GM10248 (cell line): ENCODE results near the gene H6PD.

Source experiments
- CTCF ChIA-PET: fragments of 300-600 bp; sonication (Branson Sonifier 250); formaldehyde crosslinking; extraction: SDS; loops from one replicate; lab custom pipeline; 2021; ENCODE audit warnings: antibody characterized with exemption; lab: Yijun Ruan, JAX
- POLR2A ChIA-PET: fragments of 350-650 bp; sonication (Branson Sonifier 250); formaldehyde crosslinking; extraction: SDS; loops from one replicate; lab custom pipeline; 2020; ENCODE audit warnings: antibody characterized with exemption; lab: Yijun Ruan, JAX
- DNase-seq: peaks from one replicate; pipeline ENCODE4 v3.0.0; 2012; ENCODE audit errors: extremely low spot score
- TF ChIP-seq, protein P1 (sequence below): IDR thresholded peaks from 2 replicates; pipeline ENCODE4 v1.5.1; 2012; ENCODE audit warnings: mild to moderate bottlenecking, low read depth; ENCODE audit errors: extremely low read depth, missing control alignments, control extremely low read depth

H6PD gene

DNA sequence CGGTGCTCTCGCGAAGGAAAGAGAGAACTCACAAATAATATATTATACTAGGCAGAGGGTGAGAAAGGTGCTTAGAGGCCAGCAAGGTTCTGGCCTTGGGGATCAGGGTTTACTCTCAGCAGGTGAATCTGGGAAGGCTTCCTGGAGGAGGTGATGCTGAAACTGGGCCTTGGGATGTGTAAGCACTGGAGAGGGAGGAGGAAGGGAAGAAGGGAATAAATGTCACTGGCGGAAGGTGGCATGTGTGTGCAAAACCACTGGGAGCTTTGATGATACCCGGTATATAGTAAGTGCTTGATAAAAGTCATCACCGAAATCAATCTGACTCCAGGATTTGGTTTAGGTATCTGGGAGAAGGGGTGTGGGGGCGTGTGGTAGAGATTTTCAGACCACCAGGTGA lies 82.5 kb downstream of the H6PD start:
- CTCF ChIA-PET: interaction anchor here (1.1 kb wide), 1 partner anchor 178 kb away, joined by 3 read pairs; no protein-coding TSS in a partner anchor
- DNase-seq: no peak
- TF ChIP-seq, protein P1, sequence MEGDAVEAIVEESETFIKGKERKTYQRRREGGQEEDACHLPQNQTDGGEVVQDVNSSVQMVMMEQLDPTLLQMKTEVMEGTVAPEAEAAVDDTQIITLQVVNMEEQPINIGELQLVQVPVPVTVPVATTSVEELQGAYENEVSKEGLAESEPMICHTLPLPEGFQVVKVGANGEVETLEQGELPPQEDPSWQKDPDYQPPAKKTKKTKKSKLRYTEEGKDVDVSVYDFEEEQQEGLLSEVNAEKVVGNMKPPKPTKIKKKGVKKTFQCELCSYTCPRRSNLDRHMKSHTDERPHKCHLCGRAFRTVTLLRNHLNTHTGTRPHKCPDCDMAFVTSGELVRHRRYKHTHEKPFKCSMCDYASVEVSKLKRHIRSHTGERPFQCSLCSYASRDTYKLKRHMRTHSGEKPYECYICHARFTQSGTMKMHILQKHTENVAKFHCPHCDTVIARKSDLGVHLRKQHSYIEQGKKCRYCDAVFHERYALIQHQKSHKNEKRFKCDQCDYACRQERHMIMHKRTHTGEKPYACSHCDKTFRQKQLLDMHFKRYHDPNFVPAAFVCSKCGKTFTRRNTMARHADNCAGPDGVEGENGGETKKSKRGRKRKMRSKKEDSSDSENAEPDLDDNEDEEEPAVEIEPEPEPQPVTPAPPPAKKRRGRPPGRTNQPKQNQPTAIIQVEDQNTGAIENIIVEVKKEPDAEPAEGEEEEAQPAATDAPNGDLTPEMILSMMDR: no peak
- POLR2A ChIA-PET: no interaction called here

DNA sequence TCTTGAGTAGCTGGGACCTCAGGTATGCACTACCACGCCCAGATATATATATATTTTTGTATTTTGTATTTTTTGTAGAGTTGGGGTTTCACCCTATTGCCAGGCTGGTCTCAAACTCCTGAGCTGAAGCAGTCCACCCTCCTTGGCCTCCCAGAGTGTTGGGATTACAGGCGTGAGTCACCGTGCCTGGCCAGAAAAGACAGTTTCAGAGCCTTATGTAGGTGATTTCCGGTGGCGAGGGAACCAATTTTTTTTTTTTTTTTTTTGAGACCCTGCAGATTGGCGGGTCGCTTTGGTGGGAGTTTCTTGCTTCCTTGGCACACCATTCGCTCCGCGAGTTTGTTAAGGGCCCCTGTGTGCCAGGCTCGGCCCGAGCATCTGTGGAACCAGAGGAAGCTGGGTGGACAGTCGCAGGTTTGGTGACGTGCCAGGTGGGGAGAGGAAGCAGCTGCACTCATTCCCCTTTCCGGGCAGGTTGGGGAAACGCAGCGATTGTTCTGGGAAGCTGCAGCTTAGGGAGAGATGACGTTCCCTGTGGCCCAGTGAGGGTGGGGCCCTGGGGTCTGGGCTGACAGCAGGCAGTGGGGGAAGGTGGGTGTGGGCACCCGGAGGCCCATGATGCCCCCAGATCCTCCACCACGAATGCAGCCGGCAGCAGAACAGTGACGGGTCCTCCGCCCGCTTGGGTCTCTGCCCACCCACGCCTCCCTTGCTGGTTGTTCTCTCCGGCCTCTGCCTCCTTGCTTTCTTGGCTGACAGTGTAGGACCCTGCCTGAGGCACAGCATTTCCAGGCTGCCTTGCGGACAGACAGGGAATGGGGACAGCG lies 83.2 kb downstream of the H6PD start:
- POLR2A ChIA-PET: no interaction called here
- CTCF ChIA-PET: interaction anchor here (1.1 kb wide), 1 partner anchor 177 kb away, joined by 3 read pairs; no protein-coding TSS in a partner anchor
- peak; percentile 45 for DNase-seq
- TF ChIP-seq, protein P1: no peak

DNA sequence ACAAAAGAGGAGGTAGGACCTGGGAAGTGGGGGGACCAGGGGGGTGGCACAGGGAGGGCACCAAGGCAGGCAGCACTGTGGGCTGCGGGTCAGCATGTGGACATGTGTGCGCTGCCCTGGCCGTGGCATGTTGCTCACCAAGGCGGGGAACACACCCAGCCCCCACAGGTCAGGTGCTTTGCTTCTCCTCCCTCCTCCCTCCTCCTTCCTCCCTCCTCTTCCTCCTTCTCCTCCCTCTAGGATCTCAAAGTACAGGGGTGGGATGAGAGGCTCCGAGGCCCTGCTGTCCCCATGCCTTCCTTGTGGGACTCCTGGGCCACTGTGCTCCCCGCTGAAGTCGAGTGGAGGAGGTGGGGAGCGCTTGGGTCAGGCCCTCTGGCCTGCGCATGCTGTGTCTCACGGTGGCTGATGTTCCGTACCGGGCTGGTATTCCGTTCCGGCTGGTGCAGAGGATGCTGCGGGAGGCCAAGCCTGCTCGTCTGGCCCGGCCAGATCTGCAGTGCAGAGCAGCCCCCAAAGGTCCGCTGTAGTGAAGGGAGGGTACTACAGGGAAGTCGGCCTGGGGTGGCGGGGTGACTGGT lies 84.7 kb downstream of the H6PD start:
- ChIA-PET CTCF (interaction anchor here (1.7 kb wide), 1 partner anchor 51 kb away, joined by 3 read pairs; no protein-coding TSS in a partner anchor), POLR2A (no interaction called here)
- no peak for DNase-seq
- TF ChIP-seq, protein P1: no peak

GRCh38 chr1:9319789-9320519 lies 85.4 kb downstream of the H6PD start:
- DNase-seq: no peak
- POLR2A ChIA-PET: no interaction called here
- CTCF ChIA-PET: interaction anchor here (1.7 kb wide), 2 partner anchors 51 to 136 kb away, joined by 3 to 5 read pairs; no protein-coding TSS in a partner anchor
- TF ChIP-seq, protein P1: no peak
